ENCODE measurements around the gene B4GALT5. TPM values are rescaled to one million over a fixed set of nuclear protein-coding genes. Genes with fewer than 3 reads are reported as not detected.
A peak's percentile ranks its signal among the peaks of the same experiment; 100 is the strongest.

B4GALT5 gene
- total and polyA plus RNA-seq, 3 donors from 2014 or later: 56.9 to 69.7 (median 63.4) TPM

DNA sequence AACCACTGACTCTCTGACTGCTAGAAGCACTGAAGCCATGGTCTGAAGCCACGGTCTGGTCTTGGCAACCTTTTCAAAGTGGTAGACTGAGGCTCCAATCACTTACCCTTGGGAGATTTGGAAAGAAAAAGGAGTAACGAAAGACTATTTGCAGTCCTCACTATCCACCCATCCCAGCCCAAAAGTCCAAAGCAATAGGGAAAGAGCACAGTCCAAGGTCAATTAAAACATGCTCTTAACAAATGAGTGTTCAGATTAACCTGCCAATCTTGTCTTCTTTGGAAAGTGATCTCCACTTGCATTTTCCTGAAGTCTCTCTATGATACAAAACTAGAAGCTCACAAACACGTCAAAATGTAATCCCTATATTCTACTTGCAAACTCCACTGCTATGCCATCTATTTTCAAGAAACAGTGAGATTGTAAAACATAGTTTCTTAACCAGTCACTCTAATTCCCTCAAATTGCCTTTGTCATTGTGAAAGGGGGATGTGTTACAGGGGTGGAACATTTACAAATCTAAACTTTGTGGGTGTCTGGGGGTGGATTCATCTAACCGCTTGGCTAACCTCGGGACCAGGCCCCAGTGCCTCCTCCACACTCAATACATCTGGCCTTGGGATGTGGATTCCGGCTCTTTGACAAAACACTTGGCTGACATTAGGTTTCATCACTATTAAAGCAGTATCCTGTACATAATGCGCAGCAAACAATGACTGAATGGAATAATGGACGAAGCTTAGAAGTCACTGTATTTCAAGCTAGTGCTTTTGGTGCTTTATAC lies 56.4 kb downstream of the B4GALT5 start:
- TF ChIP-seq, protein P1, sequence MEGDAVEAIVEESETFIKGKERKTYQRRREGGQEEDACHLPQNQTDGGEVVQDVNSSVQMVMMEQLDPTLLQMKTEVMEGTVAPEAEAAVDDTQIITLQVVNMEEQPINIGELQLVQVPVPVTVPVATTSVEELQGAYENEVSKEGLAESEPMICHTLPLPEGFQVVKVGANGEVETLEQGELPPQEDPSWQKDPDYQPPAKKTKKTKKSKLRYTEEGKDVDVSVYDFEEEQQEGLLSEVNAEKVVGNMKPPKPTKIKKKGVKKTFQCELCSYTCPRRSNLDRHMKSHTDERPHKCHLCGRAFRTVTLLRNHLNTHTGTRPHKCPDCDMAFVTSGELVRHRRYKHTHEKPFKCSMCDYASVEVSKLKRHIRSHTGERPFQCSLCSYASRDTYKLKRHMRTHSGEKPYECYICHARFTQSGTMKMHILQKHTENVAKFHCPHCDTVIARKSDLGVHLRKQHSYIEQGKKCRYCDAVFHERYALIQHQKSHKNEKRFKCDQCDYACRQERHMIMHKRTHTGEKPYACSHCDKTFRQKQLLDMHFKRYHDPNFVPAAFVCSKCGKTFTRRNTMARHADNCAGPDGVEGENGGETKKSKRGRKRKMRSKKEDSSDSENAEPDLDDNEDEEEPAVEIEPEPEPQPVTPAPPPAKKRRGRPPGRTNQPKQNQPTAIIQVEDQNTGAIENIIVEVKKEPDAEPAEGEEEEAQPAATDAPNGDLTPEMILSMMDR (IDR thresholded peaks at IDR 0.05): no peak
- TF ChIP-seq POLR2A (IDR thresholded peaks at IDR 0.05): no peak
- no peak for DNase-seq
- Histone ChIP-seq H3K27ac (peak overlapping the region in 1 of 2 donors; percentile 37), H3K9me3 (no peaks in the 10 kb centered on the region), H3K4me1 (peaks cover 27% of the 10 kb centered on the region), H3K36me3 (ENCODE audit: low read depth, missing control alignments) (no peaks in the 10 kb centered on the region), H3K27me3 (no peaks in the 10 kb centered on the region), H3K4me3 (no peak overlapping the region)
- intact Hi-C loops (cut with DNase I; ENCODE audit: low total_unique reads): no loop called here
- 44 to 47% methylated on average over 8 of the region's 8 CpGs for WGBS, 2 donors

DNA sequence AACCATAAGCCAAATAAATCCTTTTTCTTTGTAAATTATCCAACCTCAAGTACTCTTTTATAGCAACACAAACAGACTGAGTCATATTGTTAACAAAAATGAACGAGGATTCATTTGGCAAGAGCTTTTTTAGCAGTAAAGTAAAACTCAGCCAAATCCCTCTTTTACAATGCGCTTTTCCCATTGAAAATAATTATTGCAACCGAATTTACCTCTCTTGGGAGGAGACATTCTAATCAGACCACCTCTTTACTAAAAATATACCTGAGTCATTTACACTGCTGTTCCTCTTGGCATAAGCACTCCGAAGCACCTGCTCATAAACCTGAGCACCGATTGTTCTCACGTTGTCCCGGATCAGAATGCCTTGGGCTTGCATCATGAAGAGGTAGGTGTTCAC lies 57.4 kb downstream of the B4GALT5 start:
- Histone ChIP-seq H3K27me3 (no peaks in the 10 kb centered on the region), H3K4me1 (peaks cover 21% of the 10 kb centered on the region), H3K27ac (no peak overlapping the region), H3K4me3 (no peak overlapping the region), H3K36me3 (ENCODE audit: low read depth, missing control alignments) (no peaks in the 10 kb centered on the region), H3K9me3 (no peaks in the 10 kb centered on the region)
- intact Hi-C loops (cut with DNase I; ENCODE audit: low total_unique reads): no loop called here
- TF ChIP-seq POLR2A (IDR thresholded peaks at IDR 0.05): no peak
- TF ChIP-seq, protein P1 (IDR thresholded peaks at IDR 0.05): no peak
- DNase-seq: no peak
- WGBS, 2 donors: 64 to 68% methylated on average over 7 of the region's 7 CpGs

DNA sequence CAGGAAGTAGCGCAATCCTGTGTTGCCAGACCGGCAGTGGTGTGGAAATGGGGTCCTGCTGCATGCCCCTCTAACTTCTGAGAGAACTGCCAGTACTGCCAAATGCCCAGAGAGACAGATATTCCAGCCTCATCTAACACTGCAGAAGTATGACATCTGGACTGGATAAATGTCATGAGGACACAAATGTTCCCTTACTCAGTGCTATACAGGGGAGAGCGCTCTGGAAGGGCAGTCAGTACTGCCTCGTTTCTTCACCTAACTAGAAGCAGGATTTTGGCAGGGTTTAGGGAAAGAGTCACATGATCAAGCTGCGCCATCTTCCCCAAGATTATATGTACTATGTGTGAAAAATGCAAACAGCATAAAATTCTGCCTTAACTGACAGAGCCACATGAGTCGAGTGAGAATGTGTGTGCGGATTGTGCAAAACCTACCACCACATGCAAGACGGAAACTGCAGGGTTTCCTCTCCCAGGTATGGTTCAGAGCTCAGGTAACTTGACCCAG lies 59.7 kb downstream of the B4GALT5 start:
- no peaks in the 10 kb centered on the region for H3K36me3 ChIP-seq (ENCODE audit: low read depth, missing control alignments)
- TF ChIP-seq, protein P1 (IDR thresholded peaks at IDR 0.05): no peak
- TF ChIP-seq POLR2A (IDR thresholded peaks at IDR 0.05): no peak
- H3K27me3 ChIP-seq: no peaks in the 10 kb centered on the region
- no peaks in the 10 kb centered on the region for H3K9me3 ChIP-seq
- 91% methylated on average over 8 of the region's 8 CpGs for WGBS, 2 donors
- intact Hi-C loops (cut with DNase I; ENCODE audit: low total_unique reads): no loop called here
- H3K4me1 ChIP-seq: peaks cover 15% of the 10 kb centered on the region
- no peak for DNase-seq
- no peak overlapping the region for H3K27ac ChIP-seq
- H3K4me3 ChIP-seq: no peak overlapping the region

DNA sequence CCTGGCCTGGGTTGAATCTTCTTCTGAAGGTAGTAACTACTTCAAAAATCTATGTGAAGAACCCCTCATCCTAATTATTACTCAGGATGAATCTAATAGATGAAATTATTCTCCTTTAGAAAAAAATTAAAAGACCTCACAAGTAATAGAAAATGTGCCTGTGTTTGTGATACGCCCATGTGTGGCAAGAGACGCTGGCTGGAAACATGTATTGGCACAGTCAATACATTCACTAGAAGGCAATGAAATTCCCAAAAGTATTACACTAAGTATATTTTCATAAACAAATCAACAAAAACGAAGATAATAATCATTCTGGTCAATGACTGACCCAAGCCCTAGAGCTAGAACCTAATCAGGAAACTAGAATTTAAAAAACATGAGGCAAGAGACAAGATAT lies 64.0 kb downstream of the B4GALT5 start:
- Histone ChIP-seq H3K36me3 (ENCODE audit: low read depth, missing control alignments) (no peaks in the 10 kb centered on the region), H3K4me1 (no peaks in the 10 kb centered on the region), H3K4me3 (no peak overlapping the region), H3K9me3 (no peaks in the 10 kb centered on the region), H3K27ac (no peak overlapping the region), H3K27me3 (no peaks in the 10 kb centered on the region)
- no peak for DNase-seq
- TF ChIP-seq, protein P1 (IDR thresholded peaks at IDR 0.05): no peak
- TF ChIP-seq POLR2A (IDR thresholded peaks at IDR 0.05): no peak
- 86 to 89% methylated on average over 3 of the region's 3 CpGs for WGBS, 2 donors
- intact Hi-C loops (cut with DNase I; ENCODE audit: low total_unique reads): no loop called here

DNA sequence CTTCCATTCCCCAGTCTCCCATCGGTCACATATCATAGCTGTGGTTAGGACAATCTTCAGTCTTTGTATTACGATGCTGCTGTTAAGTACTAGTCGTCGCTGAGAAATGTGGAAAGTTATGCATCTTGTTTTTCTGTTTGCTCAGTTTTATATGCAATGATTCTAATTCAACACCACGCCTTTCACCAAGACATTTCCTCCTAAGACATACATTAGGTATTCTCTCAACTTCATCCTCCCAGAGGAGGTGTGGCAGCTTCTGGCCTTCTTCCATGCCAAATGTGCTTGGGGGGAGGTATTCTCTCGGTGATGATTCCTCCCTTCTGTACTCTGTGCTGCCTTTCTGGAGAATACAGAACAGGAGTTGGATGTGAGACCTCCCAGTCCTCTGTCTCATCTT lies 66.1 kb downstream of the B4GALT5 start:
- H3K36me3 ChIP-seq (ENCODE audit: low read depth, missing control alignments): no peaks in the 10 kb centered on the region
- intact Hi-C loops (cut with DNase I; ENCODE audit: low total_unique reads): no loop called here
- no peak for DNase-seq

More for the DNA sequence above, 66.1 kb downstream of the B4GALT5 start:
- Histone ChIP-seq H3K4me3 (no peak overlapping the region), H3K27me3 (no peaks in the 10 kb centered on the region), H3K9me3 (no peaks in the 10 kb centered on the region), H3K27ac (no peak overlapping the region), H3K4me1 (peaks cover 5% of the 10 kb centered on the region)
- no peak for TF ChIP-seq POLR2A (IDR thresholded peaks at IDR 0.05)
- TF ChIP-seq, protein P1 (IDR thresholded peaks at IDR 0.05): no peak
- WGBS, 2 donors: 92% methylated on average over 6 of the region's 6 CpGs
